Stimulated activated CD8-positive, alpha-beta memory T cell treated with anti-CD3 and anti-CD28 coated beads, Interleukin-7, amount 100 ng/mL, for 48 hours (primary cell): Measurements from ENCODE around the gene GTF2H3.

Experiments used
- DNase-seq, 2 donors: peaks; one replicate each; pipeline ENCODE4 v3.0.0-alpha.2; 2020; ENCODE audit warnings: low read depth in 1 of 2; ENCODE audit errors: extremely low read depth in 1 of 2

The GTF2H3 gene

DNA sequence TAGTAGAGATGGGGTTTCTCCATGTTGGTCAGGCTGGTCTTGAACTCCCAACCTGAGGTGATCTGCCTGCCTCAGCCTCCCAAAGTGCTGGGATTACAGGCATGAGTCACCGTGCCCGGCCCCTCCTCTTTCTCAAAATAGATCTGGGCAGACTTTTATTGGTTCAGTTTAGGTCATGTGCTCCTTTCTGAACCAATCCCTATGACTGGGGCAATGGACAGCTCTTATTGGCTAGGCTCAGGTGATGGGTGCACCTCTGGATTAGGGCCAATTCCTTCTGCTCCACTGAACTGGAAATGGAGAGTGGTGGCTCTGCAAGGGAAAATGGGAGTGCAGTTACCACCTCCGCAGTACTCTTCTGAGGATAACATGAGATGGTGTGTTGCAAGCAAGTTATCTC is 72.3 kb downstream of the GTF2H3 start:
- DNase-seq = no peak

DNA sequence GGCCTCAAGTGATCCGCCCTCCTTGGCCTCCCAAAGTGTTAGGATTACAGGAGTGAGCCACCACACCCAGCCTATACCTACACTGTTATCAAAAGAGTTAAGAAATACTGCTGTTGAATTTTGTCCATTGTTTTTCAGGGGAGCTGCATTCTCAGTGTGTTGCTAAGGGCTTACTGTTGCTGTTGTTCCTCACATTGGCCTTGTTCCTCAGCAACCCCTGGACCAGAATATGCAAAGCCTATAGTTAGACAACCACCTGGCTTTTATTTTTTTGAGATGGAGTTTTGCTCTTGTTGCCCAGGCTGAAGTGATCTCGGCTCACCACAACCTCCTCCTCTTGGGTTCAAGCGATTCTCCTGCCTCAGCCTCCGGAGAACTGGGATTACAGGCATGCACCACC is 73.8 kb downstream of the GTF2H3 start:
- DNase-seq = no peak
